NCI-H2227 (cell line): ENCODE measurements around the gene OR5AP2.
"Not testable (repeated sequence)": the region's sequence is repeated elsewhere in the genome, so short reads cannot be mapped to it uniquely, and the experiment has no call there.

Experiments used
- DNase-seq: peaks from one replicate; lab custom pipeline; 2025; ENCODE audit not compliant: unreplicated experiment; lab: John Stamatoyannopoulos, UW

OR5AP2 gene

DNA sequence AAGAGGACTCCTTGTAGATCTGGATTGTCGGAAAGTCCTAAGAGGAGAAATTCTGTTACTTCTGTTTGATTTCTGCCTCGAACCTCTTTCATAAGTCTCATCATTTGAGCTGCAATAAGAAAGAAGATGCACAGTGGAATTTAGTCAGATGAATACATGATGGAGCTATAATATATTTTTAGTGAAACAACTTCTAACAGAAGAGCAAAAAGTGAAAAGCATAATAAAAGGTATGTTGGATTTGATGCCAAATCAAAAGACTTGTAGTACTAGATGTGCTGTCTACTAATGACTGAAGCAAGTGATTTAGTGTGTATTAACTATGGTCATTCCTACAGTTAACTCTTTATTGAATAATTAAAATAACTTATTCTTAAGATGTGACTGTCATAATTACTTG lies at the start of gene OR5AP2:
Gene OR5AP2, minus strand, starts transcription at position 101 of the 400 bp plus-strand sequence. Its CDS starts 0 bp downstream, at position 101.
- DNase-seq: no peak

DNA sequence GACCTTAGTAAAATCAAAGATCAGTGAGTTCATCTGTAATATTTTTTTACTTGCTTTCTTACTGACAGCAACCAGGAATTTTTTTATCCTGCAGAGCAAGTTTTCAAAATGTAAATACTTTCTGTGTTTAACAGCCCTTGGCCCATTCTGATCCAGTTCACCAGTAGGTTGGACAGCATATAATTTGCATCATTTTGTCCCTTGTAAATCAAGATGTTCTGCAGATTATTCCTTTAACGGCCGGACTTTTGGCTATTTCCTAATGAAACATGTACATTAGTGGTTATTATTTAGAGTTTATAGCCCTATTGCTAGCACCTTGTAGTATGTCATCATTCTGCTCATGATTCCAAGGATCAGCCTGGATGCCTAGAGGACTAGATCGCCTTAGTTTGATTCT lies 48.9 kb upstream of the OR5AP2 start:
- DNase-seq: not testable (repeated sequence)

DNA sequence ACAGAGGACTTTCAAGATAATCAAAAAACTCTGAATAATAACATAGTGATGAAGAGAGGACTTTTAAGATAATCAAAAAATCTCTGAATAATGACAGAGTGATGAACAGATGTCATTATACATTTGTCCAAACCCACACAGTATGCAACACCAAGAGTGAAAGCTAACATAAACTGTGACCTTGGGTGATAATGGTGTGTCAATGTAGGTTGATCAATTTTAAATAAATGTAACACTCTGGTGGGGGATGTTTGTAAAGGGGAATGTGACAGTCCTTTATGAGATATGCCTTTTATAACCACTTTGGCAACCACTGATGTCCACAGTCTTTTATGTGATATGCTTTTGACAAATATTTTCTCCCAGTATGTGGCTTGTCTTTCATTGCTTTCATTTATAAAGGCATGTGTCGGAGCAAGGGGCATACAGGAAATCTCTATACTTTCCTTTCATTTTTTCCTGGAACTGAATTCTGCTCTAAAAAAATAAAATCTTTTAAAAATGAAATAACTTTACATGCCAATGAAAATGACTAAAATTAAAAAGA lies 46.4 kb upstream of the OR5AP2 start:
- DNase-seq: no peak

DNA sequence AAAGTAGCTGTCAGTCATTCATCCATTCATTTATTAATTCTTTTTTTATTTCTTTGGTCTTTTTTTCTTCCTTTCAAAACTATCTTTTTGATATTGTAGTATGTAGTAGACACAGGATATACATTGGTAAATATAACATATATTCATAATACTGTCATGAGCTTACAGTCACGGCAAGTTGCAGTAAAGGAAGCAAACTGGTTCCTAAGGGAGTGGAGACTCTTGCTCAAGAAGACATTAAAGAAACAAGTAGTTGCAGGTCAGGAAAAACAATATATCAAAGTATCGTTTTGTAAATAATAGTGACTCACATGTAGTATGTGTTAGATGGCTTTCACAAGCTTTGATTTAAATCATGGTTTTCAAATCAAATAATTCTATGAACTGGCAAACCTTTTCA lies 28.7 kb upstream of the OR5AP2 start:
- no peak for DNase-seq

DNA sequence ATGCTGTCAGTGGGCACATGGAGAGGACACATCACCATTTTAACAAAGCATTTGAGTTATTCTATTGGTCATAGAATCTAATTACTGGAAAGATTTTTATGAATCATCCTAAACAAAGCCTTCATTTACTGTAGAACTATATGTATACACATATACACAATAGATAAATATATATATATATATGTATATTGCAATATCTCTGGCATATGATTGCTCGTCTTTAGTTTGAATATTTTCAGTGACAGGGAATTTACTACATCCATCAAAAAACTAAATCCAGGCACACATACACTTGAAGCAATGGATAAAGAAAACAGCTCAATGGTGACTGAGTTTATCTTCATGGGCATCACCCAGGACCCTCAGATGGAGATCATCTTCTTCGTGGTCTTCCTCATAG lies 21.1 kb upstream of the OR5AP2 start, which contains the start of gene OR5AR1:
Gene OR5AR1, plus strand, starts transcription at position 301 of the 400 bp plus-strand sequence. Its CDS starts 0 bp downstream, at position 301.
- no peak for DNase-seq

DNA sequence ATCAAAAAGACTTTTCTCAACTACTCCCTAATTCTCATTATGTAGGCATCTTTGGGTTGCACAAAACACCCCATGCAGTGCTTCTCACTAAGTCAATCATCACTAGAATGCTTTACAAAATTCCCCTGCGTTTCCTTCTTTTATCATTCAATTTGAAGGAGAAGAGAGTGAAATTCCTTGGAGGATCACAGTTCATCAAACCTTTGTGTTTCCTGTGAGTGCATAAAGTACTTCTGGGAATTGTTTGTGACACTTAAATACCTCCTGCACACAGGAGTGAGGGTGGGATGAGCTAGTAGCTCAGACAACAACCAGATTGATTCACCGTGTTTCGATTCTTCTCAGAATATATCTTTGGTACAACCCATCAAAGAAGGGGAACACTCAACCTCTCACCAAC lies 17.5 kb upstream of the OR5AP2 start:
- no peak for DNase-seq

DNA sequence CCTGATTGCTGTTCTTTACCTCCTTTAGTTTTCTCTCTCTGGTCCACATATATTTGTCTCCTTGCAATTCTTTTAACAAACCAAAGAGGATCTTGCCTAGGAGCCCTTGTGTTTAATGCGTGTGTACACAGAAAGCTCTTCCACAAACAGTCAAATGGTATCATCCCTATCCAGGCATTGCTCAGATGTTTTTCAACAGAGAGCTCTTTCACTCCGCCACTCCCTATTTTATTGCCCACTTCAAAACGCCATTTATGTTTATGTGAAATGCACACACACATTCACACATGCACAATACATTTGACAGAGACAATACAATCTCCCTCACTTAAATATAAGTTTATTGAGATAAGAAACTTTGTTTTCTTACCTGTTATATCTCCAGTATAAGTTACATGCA lies 4.7 kb downstream of the OR5AP2 start:
- no peak for DNase-seq

DNA sequence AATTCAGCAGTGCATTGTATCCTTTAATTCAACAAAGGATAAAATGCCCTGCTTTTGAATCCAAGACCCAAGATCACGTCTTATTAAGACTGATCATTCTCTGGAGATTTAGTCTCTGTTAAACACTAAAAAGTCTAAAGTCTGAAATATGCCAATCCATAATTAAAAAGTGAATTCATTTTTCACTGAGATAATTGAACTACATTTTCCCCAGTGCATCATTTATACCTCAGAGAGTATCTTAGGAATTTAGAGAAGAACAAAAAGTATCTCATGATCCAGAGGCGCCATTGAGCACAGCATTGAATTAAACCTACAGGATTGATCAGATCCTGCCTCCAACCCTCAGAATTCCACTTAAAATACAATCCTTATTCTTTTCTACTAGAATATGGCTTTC lies 5.4 kb downstream of the OR5AP2 start:
- DNase-seq: no peak

DNA sequence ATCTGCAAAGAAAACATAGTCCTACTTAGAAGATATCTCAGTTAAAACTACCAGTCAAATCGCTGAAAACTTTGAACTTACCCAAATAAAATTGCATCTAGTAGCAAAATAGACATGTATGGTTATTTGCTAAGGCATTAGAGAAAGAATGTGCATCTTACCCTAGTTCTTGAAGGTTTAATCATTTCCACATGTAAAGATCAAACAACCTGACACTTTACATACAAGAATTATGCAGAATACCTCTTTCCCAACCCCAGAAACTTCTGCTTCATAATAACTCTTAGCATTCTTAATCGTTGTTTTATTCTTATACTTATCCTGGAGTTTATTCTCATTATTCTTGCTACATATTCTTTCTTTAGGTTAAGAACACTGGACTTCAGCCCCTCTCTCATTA lies 9.9 kb downstream of the OR5AP2 start:
- no peak for DNase-seq

DNA sequence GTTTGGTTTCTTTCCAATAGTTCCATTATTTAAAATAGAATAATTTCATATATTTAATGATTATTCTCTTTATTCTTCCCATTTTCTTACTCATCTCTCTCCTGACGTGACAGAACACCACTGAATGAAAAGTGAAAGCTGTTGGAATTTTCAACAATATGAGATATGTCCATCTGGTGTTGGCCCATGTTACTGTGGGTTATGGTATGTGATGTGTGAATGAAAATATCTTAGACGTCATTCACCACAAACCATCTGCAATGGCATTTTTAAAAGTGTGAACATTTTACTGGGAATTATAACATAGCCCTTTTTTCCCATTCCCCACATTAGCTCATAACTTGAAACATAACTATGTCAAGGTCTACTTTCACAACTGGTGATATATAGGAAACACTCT lies 16.3 kb downstream of the OR5AP2 start:
- DNase-seq: no peak

DNA sequence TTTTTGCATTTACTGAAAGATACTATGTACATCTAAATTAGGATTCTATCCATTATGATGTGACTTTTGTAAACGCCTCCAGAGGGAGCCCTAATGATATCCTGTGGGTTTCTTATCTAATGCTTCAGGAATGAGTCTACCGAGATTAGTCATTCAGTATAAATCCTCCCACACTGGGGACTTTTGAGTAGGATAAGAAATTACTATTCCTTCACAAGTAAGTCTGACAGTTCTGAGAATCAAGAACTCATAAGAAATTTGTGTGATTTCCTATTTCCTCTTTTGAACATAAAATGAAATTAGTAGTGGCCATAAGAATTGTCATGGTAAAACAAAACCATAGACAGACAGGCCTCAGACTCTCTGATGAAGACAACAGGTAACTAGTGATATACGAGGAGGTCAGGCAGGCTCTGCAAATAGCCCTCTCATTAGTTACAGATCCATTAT lies 17.6 kb downstream of the OR5AP2 start:
- DNase-seq: no peak

DNA sequence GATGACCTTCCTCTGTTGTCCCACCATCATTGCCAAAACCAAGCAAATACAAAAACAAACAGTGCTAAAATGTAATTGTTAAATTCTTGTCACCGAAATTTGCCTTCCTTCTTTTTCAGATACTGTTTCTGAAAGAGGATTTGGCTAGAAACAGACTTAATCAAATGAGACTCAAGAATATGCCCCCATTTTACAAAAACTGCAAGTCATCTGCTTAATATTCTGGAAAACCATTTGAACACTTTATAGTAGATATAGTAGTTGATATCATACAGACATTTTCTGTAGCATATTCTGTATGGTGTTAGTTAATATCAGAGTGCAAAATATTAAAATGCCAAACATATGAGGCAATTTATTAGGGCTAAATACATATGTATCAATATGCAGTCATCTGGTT lies 31.1 kb downstream of the OR5AP2 start:
- no peak for DNase-seq

DNA sequence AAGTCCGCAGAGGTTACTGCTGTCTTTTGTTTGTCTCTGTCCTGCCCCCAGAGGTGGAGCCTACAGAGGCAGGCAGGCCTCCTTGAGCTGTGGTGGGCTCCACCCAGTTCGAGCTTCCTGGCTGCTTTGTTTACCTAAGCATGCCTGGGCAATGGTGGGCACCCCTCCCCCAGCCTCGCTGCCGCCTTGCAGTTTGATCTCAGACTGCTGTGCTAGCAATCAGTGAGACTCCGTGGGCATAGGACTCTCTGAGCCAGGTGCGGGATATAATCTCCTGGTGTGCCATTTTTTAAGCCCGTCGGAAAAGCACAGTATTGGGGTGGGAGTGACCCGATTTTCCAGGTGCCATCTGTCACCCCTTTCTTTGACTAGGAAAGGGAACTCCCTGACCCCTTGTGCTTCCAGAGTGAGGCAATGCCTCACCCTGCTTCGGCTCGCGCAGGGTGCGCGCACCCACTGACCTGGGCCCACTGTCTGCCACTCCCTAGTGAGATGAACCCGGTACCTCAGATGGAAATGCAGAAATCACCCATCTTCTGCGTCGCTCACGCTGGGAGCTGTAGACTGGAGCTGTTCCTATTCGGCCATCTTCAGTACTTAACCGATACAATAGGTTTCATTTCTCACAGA lies 50.0 kb downstream of the OR5AP2 start:
- DNase-seq: not testable (repeated sequence)
